Left ventricle myocardium inferior (tissue), 1 donor: ENCODE results near the gene MED28. TPM values are rescaled to one million over a fixed set of nuclear protein-coding genes. Genes with fewer than 3 reads are reported as not detected.

Experiments
- DNase-seq: peaks from one replicate; pipeline ENCODE4 v3.0.0-alpha.2; 2020
- H3K27ac ChIP-seq: fragments of 200-600 bp; replicated peaks from 2 replicates; pipeline ENCODE4 v1.8.0; 2021
- H3K27me3 ChIP-seq: fragments of 200-600 bp; 2 replicates; pipeline ENCODE4 v1.8.0; 2021; ENCODE audit warnings: low read depth
- H3K36me3 ChIP-seq: fragments of 200-600 bp; 2 replicates; pipeline ENCODE4 v1.8.0; 2021
- H3K4me1 ChIP-seq: fragments of 200-600 bp; 2 replicates; pipeline ENCODE4 v1.8.0; 2021
- H3K4me3 ChIP-seq: fragments of 200-600 bp; 2 replicates; pipeline ENCODE4 v1.8.0; 2021; ENCODE audit warnings: mild to moderate bottlenecking, moderate library complexity
- H3K9me3 ChIP-seq: fragments of 200-600 bp; replicated peaks from 2 replicates; pipeline ENCODE4 v1.8.0; 2021
- intact Hi-C: fragments of 100-400 bp; cut with micrococcal nuclease; formaldehyde crosslinking; loops from one replicate; pipeline ENCODE4 v1.11.0; 2022
- total RNA-seq: library from RNA; stranded (reverse); fragmentation: NEBNext Ultra II Directional; extraction: Animal tissue kit (Norgen Biotek cat#: 25700); gene quantifications from one replicate; pipeline ENCODE4 v1.2.1, GENCODE V29; 2021
- TF ChIP-seq, protein P1 (sequence below): fragments of 200-600 bp; IDR thresholded peaks from 2 replicates; pipeline ENCODE4 v1.8.0; 2021; ENCODE audit warnings: antibody characterized with exemption, mild to moderate bottlenecking, borderline replicate concordance
- donor health status: DM: no; HTN: yes; CAD: no; lungs with severe emphysema.

MED28 gene
- total RNA-seq, 1 donor from 2014 or later = 18.1 TPM

- Histone ChIP-seq H3K4me1 (no peaks in the 10 kb centered on the region), H3K27me3 (peaks cover 6% of the 10 kb centered on the region), H3K4me3 (no peak overlapping the region), H3K36me3 (no peaks in the 10 kb centered on the region), H3K27ac (no peak overlapping the region), H3K9me3 (peaks cover under 1% of the 10 kb centered on the region)
- no peak for DNase-seq
- intact Hi-C loops = no loop called here
- TF ChIP-seq, protein P1, sequence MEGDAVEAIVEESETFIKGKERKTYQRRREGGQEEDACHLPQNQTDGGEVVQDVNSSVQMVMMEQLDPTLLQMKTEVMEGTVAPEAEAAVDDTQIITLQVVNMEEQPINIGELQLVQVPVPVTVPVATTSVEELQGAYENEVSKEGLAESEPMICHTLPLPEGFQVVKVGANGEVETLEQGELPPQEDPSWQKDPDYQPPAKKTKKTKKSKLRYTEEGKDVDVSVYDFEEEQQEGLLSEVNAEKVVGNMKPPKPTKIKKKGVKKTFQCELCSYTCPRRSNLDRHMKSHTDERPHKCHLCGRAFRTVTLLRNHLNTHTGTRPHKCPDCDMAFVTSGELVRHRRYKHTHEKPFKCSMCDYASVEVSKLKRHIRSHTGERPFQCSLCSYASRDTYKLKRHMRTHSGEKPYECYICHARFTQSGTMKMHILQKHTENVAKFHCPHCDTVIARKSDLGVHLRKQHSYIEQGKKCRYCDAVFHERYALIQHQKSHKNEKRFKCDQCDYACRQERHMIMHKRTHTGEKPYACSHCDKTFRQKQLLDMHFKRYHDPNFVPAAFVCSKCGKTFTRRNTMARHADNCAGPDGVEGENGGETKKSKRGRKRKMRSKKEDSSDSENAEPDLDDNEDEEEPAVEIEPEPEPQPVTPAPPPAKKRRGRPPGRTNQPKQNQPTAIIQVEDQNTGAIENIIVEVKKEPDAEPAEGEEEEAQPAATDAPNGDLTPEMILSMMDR = no peak
Observed at GRCh38 chr4:17665852-17666251, 51.4 kb downstream of the MED28 start.

DNA sequence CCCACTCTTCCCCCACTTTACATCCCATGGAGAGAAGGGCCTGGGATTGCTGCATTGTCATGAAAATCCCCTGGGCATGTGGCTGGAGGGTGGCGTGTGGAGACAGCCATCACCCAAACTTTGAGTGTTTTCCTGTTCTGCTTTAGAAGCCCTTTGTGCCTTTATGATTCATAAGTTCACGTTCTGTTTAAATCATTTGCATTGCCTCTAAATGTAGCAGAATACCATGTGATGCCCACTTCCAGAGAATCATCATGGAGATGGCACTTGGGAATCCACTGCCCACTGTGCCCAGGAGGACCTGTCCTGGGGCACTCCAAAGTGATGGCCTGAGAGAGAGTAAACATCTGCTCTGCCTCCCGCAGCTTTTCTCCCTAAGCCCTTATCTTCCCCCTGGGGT, 52.8 kb downstream of the MED28 start:
- H3K36me3 ChIP-seq = no peaks in the 10 kb centered on the region
- peaks cover 12% of the 10 kb centered on the region for H3K27me3 ChIP-seq
- H3K9me3 ChIP-seq = peaks cover 15% of the 10 kb centered on the region
- TF ChIP-seq, protein P1 = no peak
- H3K27ac ChIP-seq = no peak overlapping the region
- H3K4me1 ChIP-seq = no peaks in the 10 kb centered on the region
- H3K4me3 ChIP-seq = no peak overlapping the region
- DNase-seq = no peak
- intact Hi-C loops = no loop called here

- Histone ChIP-seq H3K4me1 (no peaks in the 10 kb centered on the region), H3K36me3 (no peaks in the 10 kb centered on the region), H3K9me3 (peaks cover 19% of the 10 kb centered on the region), H3K4me3 (no peak overlapping the region), H3K27me3 (peaks cover 12% of the 10 kb centered on the region), H3K27ac (no peak overlapping the region)
- TF ChIP-seq, protein P1 = no peak
- intact Hi-C loops = no loop called here
- DNase-seq = no peak
Observed at GRCh38 chr4:17667653-17668201, 53.3 kb downstream of the MED28 start.

GRCh38 chr4:17670423-17670822, 56.0 kb downstream of the MED28 start:
- peaks cover 12% of the 10 kb centered on the region for H3K27me3 ChIP-seq
- H3K4me3 ChIP-seq = no peak overlapping the region
- H3K27ac ChIP-seq = no peak overlapping the region
- intact Hi-C loops = no loop called here
- TF ChIP-seq, protein P1 = no peak
- no peak for DNase-seq
- H3K4me1 ChIP-seq = no peaks in the 10 kb centered on the region
- peaks cover 27% of the 10 kb centered on the region for H3K9me3 ChIP-seq
- H3K36me3 ChIP-seq = no peaks in the 10 kb centered on the region

DNA sequence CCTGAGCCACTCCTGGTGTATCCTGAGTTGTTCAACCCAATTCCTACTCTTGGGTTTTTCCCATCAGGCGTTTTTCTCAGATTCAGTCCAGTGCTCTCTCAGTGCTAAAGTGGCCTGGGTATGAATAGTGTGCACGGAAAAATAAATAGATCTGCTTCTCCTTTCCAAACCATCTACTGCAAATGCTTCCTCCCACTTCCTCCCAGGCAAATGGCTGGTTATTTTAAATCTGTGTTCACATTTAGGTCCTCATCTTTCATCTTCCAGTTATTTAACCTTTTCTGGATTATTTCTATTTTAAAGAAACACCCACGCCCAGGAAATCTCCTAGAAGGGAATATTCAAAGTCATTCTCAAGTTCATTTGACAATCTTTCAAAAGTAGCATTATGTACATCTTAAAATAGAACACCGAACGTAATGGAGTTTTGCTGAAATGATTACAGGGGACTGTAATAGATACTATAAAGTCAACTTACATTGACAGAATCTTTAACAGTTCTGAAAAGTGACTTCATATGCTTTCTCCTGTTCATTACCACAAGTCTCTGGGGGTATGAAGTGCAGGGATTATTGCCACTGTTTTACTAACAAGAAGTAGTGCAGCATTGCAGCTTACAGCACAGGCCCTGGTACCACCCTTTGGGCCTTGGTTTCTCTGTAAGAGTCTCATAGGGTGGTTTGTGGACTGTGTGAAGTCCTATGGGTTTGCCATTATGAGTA, 66.3 kb downstream of the MED28 start:
- no peak for DNase-seq
- H3K27me3 ChIP-seq = no peaks in the 10 kb centered on the region
- intact Hi-C loops = no loop called here
- H3K4me3 ChIP-seq = no peak overlapping the region
- no peaks in the 10 kb centered on the region for H3K4me1 ChIP-seq
- no peaks in the 10 kb centered on the region for H3K36me3 ChIP-seq
- no peak overlapping the region for H3K27ac ChIP-seq
- peaks cover 18% of the 10 kb centered on the region for H3K9me3 ChIP-seq
- TF ChIP-seq, protein P1 = no peak
